HL-60 (cell line): ENCODE measurements around the gene GRM8.

ENCODE experiments used
- POLR2AphosphoS5 ChIP-seq: IDR thresholded peaks from 2 replicates; pipeline ENCODE4 v1.6.1; 2012; ENCODE audit warnings: low read depth
- TF ChIP-seq, protein P1 (sequence below): IDR thresholded peaks from one replicate; pipeline ENCODE4 v1.5.1; 2011; ENCODE audit warnings: low read length, control low read depth, inconsistent platforms; ENCODE audit not compliant: insufficient read depth

DNA sequence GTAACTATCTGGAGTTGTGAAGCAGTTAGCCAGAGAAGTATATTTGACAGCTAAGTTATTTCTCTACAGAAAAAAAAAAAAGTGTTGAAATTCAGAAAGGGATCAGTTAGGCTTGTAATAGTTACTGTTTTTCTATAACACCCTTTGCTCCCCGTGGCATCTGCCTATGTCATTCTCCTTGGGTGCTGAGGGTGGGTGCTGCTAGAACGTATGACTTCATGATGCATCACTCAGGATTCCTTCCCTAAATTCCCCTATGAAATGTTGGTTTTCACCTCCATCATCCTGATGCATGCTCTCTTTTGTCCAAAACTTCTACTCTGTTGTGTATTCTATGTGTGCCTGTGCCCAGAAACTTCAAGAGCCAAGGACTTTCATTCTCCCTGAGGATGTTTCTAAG is 536.4 kb downstream of the GRM8 start:
- TF ChIP-seq, protein P1, sequence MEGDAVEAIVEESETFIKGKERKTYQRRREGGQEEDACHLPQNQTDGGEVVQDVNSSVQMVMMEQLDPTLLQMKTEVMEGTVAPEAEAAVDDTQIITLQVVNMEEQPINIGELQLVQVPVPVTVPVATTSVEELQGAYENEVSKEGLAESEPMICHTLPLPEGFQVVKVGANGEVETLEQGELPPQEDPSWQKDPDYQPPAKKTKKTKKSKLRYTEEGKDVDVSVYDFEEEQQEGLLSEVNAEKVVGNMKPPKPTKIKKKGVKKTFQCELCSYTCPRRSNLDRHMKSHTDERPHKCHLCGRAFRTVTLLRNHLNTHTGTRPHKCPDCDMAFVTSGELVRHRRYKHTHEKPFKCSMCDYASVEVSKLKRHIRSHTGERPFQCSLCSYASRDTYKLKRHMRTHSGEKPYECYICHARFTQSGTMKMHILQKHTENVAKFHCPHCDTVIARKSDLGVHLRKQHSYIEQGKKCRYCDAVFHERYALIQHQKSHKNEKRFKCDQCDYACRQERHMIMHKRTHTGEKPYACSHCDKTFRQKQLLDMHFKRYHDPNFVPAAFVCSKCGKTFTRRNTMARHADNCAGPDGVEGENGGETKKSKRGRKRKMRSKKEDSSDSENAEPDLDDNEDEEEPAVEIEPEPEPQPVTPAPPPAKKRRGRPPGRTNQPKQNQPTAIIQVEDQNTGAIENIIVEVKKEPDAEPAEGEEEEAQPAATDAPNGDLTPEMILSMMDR: no peak
- no peak for TF ChIP-seq POLR2AphosphoS5
